ENCODE data around the gene TDRKH.

GRCh38 chr1:151828921-151829320 is 38.6 kb upstream of the TDRKH start:
- no peak for TF ChIP-seq CTCF (conservative IDR thresholded peaks at IDR 0.05 in 1 of 2, IDR thresholded peaks at IDR 0.05 in 1 of 2; ENCODE audit: low read depth in 1 of 2, low read length in 2 of 2)
- no peak for TF ChIP-seq EZH2 (IDR thresholded peaks at IDR 0.05; ENCODE audit: low read length, missing control alignments)
